Keratinocyte (primary cell): Measurements from ENCODE around the gene CCDC69. TPM values are rescaled to one million over a fixed set of nuclear protein-coding genes. Genes with fewer than 3 reads are reported as not detected.
A peak's percentile ranks its signal among the peaks of the same experiment; 100 is the strongest.

Source experiments
- DNase-seq: peaks from one replicate; pipeline ENCODE4 v3.0.0-alpha.2; 2011; ENCODE audit warnings: low read depth, missing footprints, low spot score
- FAIRE-seq: peaks from 2 replicates; lab custom pipeline; 2011; peaks lifted over from hg19 to GRCh38; lab: Jason Lieb, UNC
- H2AFZ ChIP-seq: 2 replicates; pipeline ENCODE4 v1.6.0; 2012; ENCODE audit warnings: low read length, control low read depth, inconsistent platforms; ENCODE audit not compliant: control insufficient read depth
- H3K27ac ChIP-seq: 2 replicates; pipeline ENCODE4 v1.5.1; 2011; ENCODE audit warnings: low read length; ENCODE audit not compliant: control insufficient read depth, insufficient read depth
- H3K27me3 ChIP-seq: 3 replicates; pipeline ENCODE4 v1.6.0; 2011; ENCODE audit warnings: low read length; ENCODE audit not compliant: control insufficient read depth, insufficient read depth; ENCODE audit errors: extremely low read depth
- H3K36me3 ChIP-seq, 2 experiments: 2 replicates in 1 of 2; 3 replicates in 1 of 2; pipeline ENCODE4 v1.5.1; 2011; ENCODE audit warnings: low read length in 2 of 2, mild to moderate bottlenecking in 1 of 2; ENCODE audit not compliant: control insufficient read depth in 2 of 2, insufficient read depth in 2 of 2; ENCODE audit errors: extremely low read depth in 1 of 2
- H3K4me1 ChIP-seq: 3 replicates; pipeline ENCODE4 v1.5.1; 2011; ENCODE audit warnings: low read length; ENCODE audit not compliant: control insufficient read depth, insufficient read depth; ENCODE audit errors: extremely low read depth
- H3K4me2 ChIP-seq: 3 replicates; pipeline ENCODE4 v1.6.0; 2011; ENCODE audit warnings: low read depth, low read length; ENCODE audit not compliant: control insufficient read depth, insufficient read depth; ENCODE audit errors: extremely low read depth
- H3K4me3 ChIP-seq, 3 experiments: fragments of 200-600 bp in 1 of 3; sonication (generic) in 1 of 3; 2 replicates in 2 of 3; 3 replicates in 1 of 3; pipeline ENCODE4 v1.5.1; 2011 to 2016; ENCODE audit warnings: low read length in 3 of 3, mild to moderate bottlenecking in 3 of 3, control low read depth in 2 of 3, inconsistent platforms in 1 of 3, low read depth in 1 of 3, mixed read lengths in 1 of 3, mixed run types in 1 of 3, moderate library complexity in 1 of 3; ENCODE audit not compliant: control insufficient read depth in 2 of 3, insufficient read depth in 2 of 3; ENCODE audit errors: extremely low read depth in 1 of 3
- H3K79me2 ChIP-seq: 2 replicates; pipeline ENCODE4 v1.6.0; 2012; ENCODE audit warnings: low read length; ENCODE audit not compliant: control insufficient read depth, insufficient read depth
- H3K9ac ChIP-seq: 3 replicates; pipeline ENCODE4 v1.6.0; 2011; ENCODE audit warnings: low read length; ENCODE audit not compliant: control insufficient read depth, insufficient read depth; ENCODE audit errors: extremely low read depth
- H3K9me1 ChIP-seq: 3 replicates; pipeline ENCODE4 v1.6.0; 2011; ENCODE audit warnings: low read length; ENCODE audit not compliant: control insufficient read depth, insufficient read depth; ENCODE audit errors: extremely low read depth
- H3K9me3 ChIP-seq: 2 replicates; pipeline ENCODE4 v1.5.1; 2012; ENCODE audit warnings: low read depth, low read length; ENCODE audit not compliant: control insufficient read depth
- H4K20me1 ChIP-seq: 3 replicates; pipeline ENCODE4 v1.6.0; 2011; ENCODE audit warnings: low read length; ENCODE audit not compliant: control insufficient read depth, insufficient read depth; ENCODE audit errors: extremely low read depth
- CTCF ChIP-seq, 3 experiments: IDR thresholded peaks in 1 of 3; conservative IDR thresholded peaks in 1 of 3; optimal IDR thresholded peaks in 1 of 3; 2 replicates in 2 of 3; 3 replicates in 1 of 3; pipeline versions ENCODE3 to v1.5.1; 2011; ENCODE audit warnings: low read length in 3 of 3, mild to moderate bottlenecking in 3 of 3, moderate library complexity in 2 of 3, control low read depth in 1 of 3, inconsistent platforms in 1 of 3; ENCODE audit not compliant: insufficient read depth in 2 of 3; ENCODE audit errors: extremely low read depth in 1 of 3
- EZH2 ChIP-seq: IDR thresholded peaks from one replicate; pipeline ENCODE4 v1.6.1; 2012; ENCODE audit warnings: inconsistent platforms, mild to moderate bottlenecking, low read length, moderate library complexity
- dilution Hi-C: fragments of 300-500 bp; cut with MboI; formaldehyde crosslinking; loops from one replicate; pipeline ENCODE4 v1.7.0; 2020; ENCODE audit warnings: low sequenced_read_pairs; ENCODE audit not compliant: extremely low pct_ligation_motif_present
- polyA plus RNA-seq, 5 experiments: library from polyadenylated mRNA; depleted of rRNA in 3 of 5; stranded (reverse) in 3 of 5; stranded (forward) in 1 of 5; unstranded in 1 of 5; fragments of >200 nt; gene quantifications; 1 replicate in 1 of 5; 2 replicates in 3 of 5; 3 replicates in 1 of 5; pipeline versions ENCODE4 v1.2.1 to v1.2.3, GENCODE V29; 2011 to 2012; ENCODE audit warnings: missing spikeins in 2 of 5, low read depth in 1 of 5, low replicate concordance in 1 of 5

The CCDC69 gene
- polyA plus RNA-seq, 1 donor (not counting 4 experiments of a cell fraction or from before 2014, with no cell fraction given), result 4.1 TPM

GRCh38 chr5:151141535-151141934 lies 82.4 kb downstream of the CCDC69 start:
- Histone ChIP-seq H3K36me3 (no peaks in the 10 kb centered on the region), H3K9me3 (no peaks in the 10 kb centered on the region), H3K4me2 (peak overlapping the region; percentile 22), H3K9me1 (no peaks in the 10 kb centered on the region), H2AFZ (no peak overlapping the region), H3K79me2 (no peaks in the 10 kb centered on the region), H3K27ac (no peak overlapping the region), H3K27me3 (peaks cover 11% of the 10 kb centered on the region), H4K20me1 (no peaks in the 10 kb centered on the region), H3K4me3 (no peak overlapping the region), H3K4me1 (peaks cover 6% of the 10 kb centered on the region), H3K9ac (no peak overlapping the region)
- no peak for DNase-seq
- dilution Hi-C loops, result no loop called here
- FAIRE-seq, result no peak
- TF ChIP-seq CTCF (optimal IDR thresholded peaks at IDR 0.05 in 1 of 3, IDR thresholded peaks at IDR 0.05 in 1 of 3, conservative IDR thresholded peaks at IDR 0.05 in 1 of 3; ENCODE audit: extremely low read depth in 1 of 3, insufficient read depth in 2 of 3, low read length in 3 of 3) (no peak), EZH2 (no peak)

- H3K27ac ChIP-seq, result no peak overlapping the region
- no peak overlapping the region for H3K4me3 ChIP-seq
- H3K4me1 ChIP-seq, result peaks cover 6% of the 10 kb centered on the region
- DNase-seq (no peak), FAIRE-seq (no peak)
- no peak overlapping the region for H3K9ac ChIP-seq
- H3K9me1 ChIP-seq, result no peaks in the 10 kb centered on the region
- H3K36me3 ChIP-seq, result no peaks in the 10 kb centered on the region
- H3K4me2 ChIP-seq, result no peak overlapping the region
- TF ChIP-seq EZH2, result no peak
- TF ChIP-seq CTCF (optimal IDR thresholded peaks at IDR 0.05 in 1 of 3, IDR thresholded peaks at IDR 0.05 in 1 of 3, conservative IDR thresholded peaks at IDR 0.05 in 1 of 3; ENCODE audit: extremely low read depth in 1 of 3, insufficient read depth in 2 of 3, low read length in 3 of 3), result no peak
- no peak overlapping the region for H2AFZ ChIP-seq
- no peaks in the 10 kb centered on the region for H3K79me2 ChIP-seq
- dilution Hi-C loops, result no loop called here
- no peaks in the 10 kb centered on the region for H4K20me1 ChIP-seq
- H3K9me3 ChIP-seq, result no peaks in the 10 kb centered on the region
- H3K27me3 ChIP-seq, result peaks cover 11% of the 10 kb centered on the region
Measured at GRCh38 chr5:151140686-151141459, 83.0 kb downstream of the CCDC69 start.
